Astrocyte (in vitro differentiated cells and primary cell): ENCODE results near the gene TMEM123. TPM values are rescaled to one million over a fixed set of nuclear protein-coding genes. Genes with fewer than 3 reads are reported as not detected.

ENCODE experiments used
- DNase-seq: peaks from one replicate; pipeline ENCODE4 v3.0.0-alpha.2; 2010; ENCODE audit warnings: low read depth
- FAIRE-seq: peaks from 2 replicates; lab custom pipeline; 2011; peaks lifted over from hg19 to GRCh38; lab: Jason Lieb, UNC
- H2AFZ ChIP-seq: 2 replicates; pipeline ENCODE4 v1.6.0; 2012; ENCODE audit warnings: low read depth, low read length, inconsistent platforms
- H3K27ac ChIP-seq: 2 replicates; pipeline ENCODE4 v1.5.1; 2011; ENCODE audit warnings: low read depth, low read length, inconsistent platforms
- H3K27me3 ChIP-seq: 2 replicates; pipeline ENCODE4 v1.6.0; 2011; ENCODE audit warnings: low read length, inconsistent platforms; ENCODE audit not compliant: insufficient read depth
- H3K36me3 ChIP-seq: 2 replicates; pipeline ENCODE4 v1.5.1; 2011; ENCODE audit warnings: low read length, inconsistent platforms; ENCODE audit not compliant: insufficient read depth
- H3K4me1 ChIP-seq: 2 replicates; pipeline ENCODE4 v1.5.1; 2011; ENCODE audit warnings: low read length, inconsistent platforms; ENCODE audit not compliant: insufficient read depth
- H3K4me2 ChIP-seq: 2 replicates; pipeline ENCODE4 v1.6.0; 2012; ENCODE audit warnings: low read length, inconsistent platforms
- H3K4me3 ChIP-seq: 2 replicates; pipeline ENCODE4 v1.5.1; 2011; ENCODE audit warnings: low read depth, mild to moderate bottlenecking, low read length, inconsistent platforms; ENCODE audit not compliant: insufficient read depth
- H3K79me2 ChIP-seq: 2 replicates; pipeline ENCODE4 v1.6.0; 2012; ENCODE audit warnings: mild to moderate bottlenecking, low read length, inconsistent platforms; ENCODE audit not compliant: insufficient read depth
- H3K9ac ChIP-seq: 2 replicates; pipeline ENCODE4 v1.6.0; 2012; ENCODE audit warnings: mild to moderate bottlenecking, low read length, inconsistent platforms
- H3K9me3 ChIP-seq: 2 replicates; pipeline ENCODE4 v1.5.1; 2012; ENCODE audit warnings: low read depth, mild to moderate bottlenecking, low read length, inconsistent platforms; ENCODE audit not compliant: insufficient read depth
- H4K20me1 ChIP-seq: 2 replicates; pipeline ENCODE4 v1.6.0; 2012; ENCODE audit warnings: low read length, inconsistent platforms; ENCODE audit not compliant: insufficient read depth
- H3K27ac Mint-ChIP-seq: one replicate; pipeline ENCODE4 v1.8.0; 2021; ENCODE audit warnings: mild to moderate bottlenecking, mixed read lengths; ENCODE audit not compliant: unreplicated experiment
- H3K27me3 Mint-ChIP-seq: one replicate; pipeline ENCODE4 v1.8.0; 2021; ENCODE audit warnings: low read depth, mixed read lengths; ENCODE audit not compliant: unreplicated experiment
- H3K36me3 Mint-ChIP-seq: one replicate; pipeline ENCODE4 v1.8.0; 2021; ENCODE audit warnings: low read depth, mixed read lengths; ENCODE audit not compliant: unreplicated experiment
- H3K4me1 Mint-ChIP-seq: one replicate; pipeline ENCODE4 v1.8.0; 2021; ENCODE audit warnings: low read depth, mixed read lengths; ENCODE audit not compliant: unreplicated experiment
- H3K4me3 Mint-ChIP-seq: one replicate; pipeline ENCODE4 v1.8.0; 2021; ENCODE audit warnings: mild to moderate bottlenecking, moderate library complexity, mixed read lengths; ENCODE audit not compliant: unreplicated experiment
- H3K9me3 Mint-ChIP-seq: one replicate; pipeline ENCODE4 v1.8.0; 2021; ENCODE audit warnings: mild to moderate bottlenecking, mixed read lengths; ENCODE audit not compliant: unreplicated experiment
- EZH2 ChIP-seq: IDR thresholded peaks from 2 replicates; pipeline ENCODE4 v1.6.1; 2012; ENCODE audit warnings: mild to moderate bottlenecking, low read length, inconsistent platforms; ENCODE audit not compliant: insufficient read depth
- total RNA-seq: library from RNA; stranded (reverse); gene quantifications from 2 replicates; pipeline ENCODE4 v1.2.1, GENCODE V29; 2021
- TF ChIP-seq, protein P1 (sequence below): IDR thresholded peaks from 2 replicates; pipeline ENCODE4 v1.5.1; 2011; ENCODE audit warnings: low read depth, mild to moderate bottlenecking, inconsistent platforms, low read length, moderate library complexity; ENCODE audit not compliant: insufficient read depth

Gene TMEM123
- total RNA-seq, 1 donor from 2014 or later, result 234 TPM

- no peak for FAIRE-seq
- H3K79me2 ChIP-seq, result peaks cover 67% of the 10 kb centered on the region
- H3K36me3 Mint-ChIP-seq, result peaks cover 7% of the 10 kb centered on the region
These were observed 29.5 kb downstream of the TMEM123 start for GRCh38 chr11:102422817-102423712.

GRCh38 chr11:102421261-102421660 is 31.3 kb downstream of the TMEM123 start:
- no peak overlapping the region for H3K4me2 ChIP-seq
- Mint-ChIP-seq H3K4me3 (no peak overlapping the region), H3K9me3 (peaks cover 2% of the 10 kb centered on the region), H3K36me3 (peaks cover 10% of the 10 kb centered on the region), H3K27ac (no peak overlapping the region), H3K27me3 (no peaks in the 10 kb centered on the region), H3K4me1 (peaks cover 17% of the 10 kb centered on the region)
- peaks cover 41% of the 10 kb centered on the region for H4K20me1 ChIP-seq
- no peaks in the 10 kb centered on the region for H3K27me3 ChIP-seq
- H3K9ac ChIP-seq, result no peak overlapping the region
- H3K27ac ChIP-seq, result no peak overlapping the region
- FAIRE-seq (no peak), DNase-seq (no peak)
- TF ChIP-seq EZH2, result no peak
- TF ChIP-seq, protein P1, sequence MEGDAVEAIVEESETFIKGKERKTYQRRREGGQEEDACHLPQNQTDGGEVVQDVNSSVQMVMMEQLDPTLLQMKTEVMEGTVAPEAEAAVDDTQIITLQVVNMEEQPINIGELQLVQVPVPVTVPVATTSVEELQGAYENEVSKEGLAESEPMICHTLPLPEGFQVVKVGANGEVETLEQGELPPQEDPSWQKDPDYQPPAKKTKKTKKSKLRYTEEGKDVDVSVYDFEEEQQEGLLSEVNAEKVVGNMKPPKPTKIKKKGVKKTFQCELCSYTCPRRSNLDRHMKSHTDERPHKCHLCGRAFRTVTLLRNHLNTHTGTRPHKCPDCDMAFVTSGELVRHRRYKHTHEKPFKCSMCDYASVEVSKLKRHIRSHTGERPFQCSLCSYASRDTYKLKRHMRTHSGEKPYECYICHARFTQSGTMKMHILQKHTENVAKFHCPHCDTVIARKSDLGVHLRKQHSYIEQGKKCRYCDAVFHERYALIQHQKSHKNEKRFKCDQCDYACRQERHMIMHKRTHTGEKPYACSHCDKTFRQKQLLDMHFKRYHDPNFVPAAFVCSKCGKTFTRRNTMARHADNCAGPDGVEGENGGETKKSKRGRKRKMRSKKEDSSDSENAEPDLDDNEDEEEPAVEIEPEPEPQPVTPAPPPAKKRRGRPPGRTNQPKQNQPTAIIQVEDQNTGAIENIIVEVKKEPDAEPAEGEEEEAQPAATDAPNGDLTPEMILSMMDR, result no peak
- no peaks in the 10 kb centered on the region for H3K36me3 ChIP-seq
- H2AFZ ChIP-seq, result no peak overlapping the region
- H3K9me3 ChIP-seq, result no peaks in the 10 kb centered on the region
- no peak overlapping the region for H3K4me3 ChIP-seq
- no peaks in the 10 kb centered on the region for H3K4me1 ChIP-seq
- peaks cover 84% of the 10 kb centered on the region for H3K79me2 ChIP-seq

More at GRCh38 chr11:102422817-102423712, 29.5 kb downstream of the TMEM123 start:
- no peaks in the 10 kb centered on the region for H3K27me3 ChIP-seq
- H3K36me3 ChIP-seq, result no peaks in the 10 kb centered on the region
- H3K4me1 ChIP-seq, result no peaks in the 10 kb centered on the region
- H3K9me3 ChIP-seq, result no peaks in the 10 kb centered on the region
- no peaks in the 10 kb centered on the region for H3K9me3 Mint-ChIP-seq
- H3K27me3 Mint-ChIP-seq, result no peaks in the 10 kb centered on the region
- TF ChIP-seq EZH2, result no peak
- TF ChIP-seq, protein P1, result no peak
- no peak for DNase-seq
- H2AFZ ChIP-seq, result no peak overlapping the region
- peaks cover 28% of the 10 kb centered on the region for H4K20me1 ChIP-seq
- peaks cover 15% of the 10 kb centered on the region for H3K4me1 Mint-ChIP-seq
- H3K9ac ChIP-seq, result no peak overlapping the region
- H3K4me2 ChIP-seq, result no peak overlapping the region
- H3K4me3 Mint-ChIP-seq, result no peak overlapping the region
- no peak overlapping the region for H3K27ac Mint-ChIP-seq
- H3K27ac ChIP-seq, result no peak overlapping the region
- H3K4me3 ChIP-seq, result no peak overlapping the region

DNA sequence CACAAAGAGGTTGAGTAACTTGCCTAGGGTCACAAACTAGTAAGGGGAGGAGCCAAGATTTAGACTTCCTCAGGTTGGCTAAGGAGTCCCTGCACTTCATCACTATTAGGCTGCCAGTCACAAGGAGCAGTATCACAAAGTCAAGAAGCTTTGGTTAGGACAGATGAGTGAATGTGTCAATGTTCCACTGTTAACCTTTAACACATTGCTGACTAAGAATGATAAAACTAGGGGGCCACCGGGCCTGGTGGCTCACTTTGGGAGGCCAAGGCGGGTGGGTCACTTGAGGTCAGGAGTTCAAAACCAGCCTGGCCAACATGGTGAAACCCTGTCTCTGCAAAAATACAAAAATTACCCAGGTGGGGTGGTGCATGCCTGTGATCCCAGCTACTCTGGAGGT is 32.0 kb downstream of the TMEM123 start:
- Histone ChIP-seq H3K27ac (no peak overlapping the region), H4K20me1 (peaks cover 42% of the 10 kb centered on the region), H3K9ac (no peak overlapping the region), H2AFZ (no peak overlapping the region), H3K36me3 (no peaks in the 10 kb centered on the region), H3K9me3 (no peaks in the 10 kb centered on the region), H3K4me2 (no peak overlapping the region), H3K79me2 (peaks cover 84% of the 10 kb centered on the region), H3K4me1 (no peaks in the 10 kb centered on the region), H3K4me3 (no peak overlapping the region), H3K27me3 (no peaks in the 10 kb centered on the region)
- H3K9me3 Mint-ChIP-seq, result peaks cover 2% of the 10 kb centered on the region
- TF ChIP-seq EZH2, result no peak
- TF ChIP-seq, protein P1, result no peak
- H3K27me3 Mint-ChIP-seq, result no peaks in the 10 kb centered on the region
- peaks cover 10% of the 10 kb centered on the region for H3K36me3 Mint-ChIP-seq
- FAIRE-seq, result no peak
- H3K4me3 Mint-ChIP-seq, result no peak overlapping the region
- peaks cover 14% of the 10 kb centered on the region for H3K4me1 Mint-ChIP-seq
- no peak overlapping the region for H3K27ac Mint-ChIP-seq
- DNase-seq, result no peak
